Tibial artery (tissue), 4 donors: ENCODE measurements around the gene CCL4.
"Not testable (repeated sequence)": the region's sequence is repeated elsewhere in the genome, so short reads cannot be mapped to it uniquely, and the experiment has no call there.

Experiments
- DNase-seq, 2 donors: peaks; one replicate each; pipeline ENCODE4 v3.0.0-alpha.2; 2019
- H3K27ac ChIP-seq, 2 donors: fragments of 200-600 bp; sonication (generic) in 1 of 2; 1 replicate in 1 of 2; 2 replicates in 1 of 2; pipeline ENCODE4 v1.5.1; 2018 to 2019; ENCODE audit warnings: mild to moderate bottlenecking in 1 of 2
- H3K27me3 ChIP-seq, 2 donors: fragments of 200-600 bp; sonication (generic) in 1 of 2; one replicate each; pipeline versions ENCODE4 v1.5.1 to v1.6.0; 2016 to 2019
- H3K36me3 ChIP-seq, 3 donors: fragments of 200-600 bp; sonication (generic) in 2 of 3; one replicate each; pipeline ENCODE4 v1.5.1; 2016 to 2019; ENCODE audit warnings: mild to moderate bottlenecking in 2 of 3
- H3K4me1 ChIP-seq, 4 donors: fragments of 200-600 bp; sonication (generic) in 2 of 4; 1 replicate in 3 of 4; 2 replicates in 1 of 4; pipeline ENCODE4 v1.5.1; 2016 to 2019
- H3K4me3 ChIP-seq, 2 donors: fragments of 200-600 bp; sonication (generic) in 1 of 2; 1 replicate in 1 of 2; 2 replicates in 1 of 2; pipeline ENCODE4 v1.5.1; 2018 to 2019; ENCODE audit warnings: mild to moderate bottlenecking in 2 of 2
- H3K9me3 ChIP-seq, 3 donors: fragments of 200-600 bp; sonication (generic) in 1 of 3; one replicate each; pipeline ENCODE4 v1.5.1; 2016 to 2019
- intact Hi-C: fragments of 100-400 bp; cut with DNase I; formaldehyde crosslinking; loops from one replicate; pipeline ENCODE4 v1.15.0; 2023; ENCODE audit warnings: low total_unique reads
- TF ChIP-seq, protein P1 (sequence below), 2 experiments: fragments of 200-600 bp in 1 of 2; fragments of 450-650 bp in 1 of 2; IDR thresholded peaks; one replicate each; pipeline ENCODE4 v1.5.1; 2017 to 2019; ENCODE audit warnings: antibody characterized with exemption in 2 of 2, mild to moderate bottlenecking in 1 of 2, moderate library complexity in 1 of 2

Gene CCL4

DNA sequence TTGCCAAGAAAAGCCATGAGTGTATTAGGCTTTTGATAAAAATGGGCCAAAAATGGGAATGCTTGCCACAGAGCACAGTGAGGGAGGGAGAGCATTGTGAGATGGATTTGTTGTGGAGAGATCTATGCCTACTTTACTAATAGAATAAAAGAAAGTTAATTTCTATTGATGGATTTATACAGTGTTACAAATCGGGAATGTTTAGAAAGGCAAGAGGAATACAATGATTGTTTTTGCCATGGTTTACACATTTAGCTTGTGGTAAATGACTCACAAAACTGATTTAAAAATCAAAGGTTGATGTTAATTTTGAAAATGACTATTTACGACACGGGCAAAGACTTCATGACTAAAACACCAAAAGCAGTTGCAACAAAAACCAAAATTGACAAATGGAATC, 16.6 kb downstream of the CCL4 start:
- TF ChIP-seq, protein P1, sequence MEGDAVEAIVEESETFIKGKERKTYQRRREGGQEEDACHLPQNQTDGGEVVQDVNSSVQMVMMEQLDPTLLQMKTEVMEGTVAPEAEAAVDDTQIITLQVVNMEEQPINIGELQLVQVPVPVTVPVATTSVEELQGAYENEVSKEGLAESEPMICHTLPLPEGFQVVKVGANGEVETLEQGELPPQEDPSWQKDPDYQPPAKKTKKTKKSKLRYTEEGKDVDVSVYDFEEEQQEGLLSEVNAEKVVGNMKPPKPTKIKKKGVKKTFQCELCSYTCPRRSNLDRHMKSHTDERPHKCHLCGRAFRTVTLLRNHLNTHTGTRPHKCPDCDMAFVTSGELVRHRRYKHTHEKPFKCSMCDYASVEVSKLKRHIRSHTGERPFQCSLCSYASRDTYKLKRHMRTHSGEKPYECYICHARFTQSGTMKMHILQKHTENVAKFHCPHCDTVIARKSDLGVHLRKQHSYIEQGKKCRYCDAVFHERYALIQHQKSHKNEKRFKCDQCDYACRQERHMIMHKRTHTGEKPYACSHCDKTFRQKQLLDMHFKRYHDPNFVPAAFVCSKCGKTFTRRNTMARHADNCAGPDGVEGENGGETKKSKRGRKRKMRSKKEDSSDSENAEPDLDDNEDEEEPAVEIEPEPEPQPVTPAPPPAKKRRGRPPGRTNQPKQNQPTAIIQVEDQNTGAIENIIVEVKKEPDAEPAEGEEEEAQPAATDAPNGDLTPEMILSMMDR (IDR thresholded peaks at IDR 0.05): no peak
- Histone ChIP-seq H3K27ac (no peak overlapping the region), H3K4me1 (no peaks in the 10 kb centered on the region), H3K27me3 (peaks cover 0 to 12% of the 10 kb centered on the region in 2 donors), H3K9me3 (peaks cover 0 to 6% (median 0%) of the 10 kb centered on the region in 3 donors), H3K36me3 (no peaks in the 10 kb centered on the region), H3K4me3 (no peak overlapping the region)
- no peak for DNase-seq
- intact Hi-C loops: no loop called here

DNA sequence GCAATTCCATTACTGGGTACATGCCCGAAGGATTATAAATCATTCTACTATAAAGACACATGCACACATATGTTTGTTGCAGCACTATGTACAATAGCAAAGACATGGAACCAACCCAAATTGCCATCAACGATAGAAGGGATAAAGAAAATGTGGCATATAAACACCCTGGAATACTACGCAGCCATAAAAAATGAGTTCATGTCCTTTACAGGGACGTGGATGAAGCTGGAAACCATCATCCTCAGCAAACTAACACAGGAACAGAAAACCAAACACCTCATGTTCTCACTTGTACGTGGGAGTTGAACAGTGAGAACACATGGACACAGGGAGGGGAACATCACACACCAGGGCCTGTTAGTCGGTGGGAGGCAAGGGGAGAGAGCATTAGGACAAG, 17.5 kb downstream of the CCL4 start:
- intact Hi-C loops, H3K36me3 ChIP-seq, DNase-seq, H3K4me1 ChIP-seq, H3K4me3 ChIP-seq, H3K27ac ChIP-seq: not testable (repeated sequence)
- Histone ChIP-seq H3K27me3 (peaks cover 0 to 16% of the 10 kb centered on the region in 2 donors), H3K9me3 (peaks cover 0 to 10% (median 0%) of the 10 kb centered on the region in 3 donors)

DNA sequence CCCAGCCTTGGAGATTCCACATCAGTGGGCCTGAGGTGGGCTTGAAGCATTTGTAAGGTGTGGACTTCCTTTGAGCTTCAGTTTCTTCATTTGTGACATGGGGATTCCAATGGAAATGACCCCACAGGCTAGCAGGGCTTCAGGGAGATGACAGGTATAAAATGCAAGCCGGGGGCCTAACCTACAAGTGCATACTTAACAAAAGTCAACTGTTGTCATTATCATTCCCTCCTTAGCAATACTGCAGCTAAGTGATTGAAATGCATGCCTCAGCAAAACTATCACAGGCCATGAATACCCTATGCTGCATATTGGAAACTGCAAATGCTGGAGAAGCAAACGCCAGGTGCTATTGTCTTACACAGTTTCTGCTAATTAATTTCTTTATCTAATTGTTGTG, 19.8 kb downstream of the CCL4 start:
- intact Hi-C loops: no loop called here
- H3K4me3 ChIP-seq: no peak overlapping the region
- peaks cover 0 to 10% (median 0%) of the 10 kb centered on the region in 3 donors for H3K9me3 ChIP-seq
- H3K4me1 ChIP-seq: no peaks in the 10 kb centered on the region
- no peaks in the 10 kb centered on the region for H3K36me3 ChIP-seq
- no peak overlapping the region for H3K27ac ChIP-seq
- TF ChIP-seq, protein P1 (IDR thresholded peaks at IDR 0.05): no peak
- H3K27me3 ChIP-seq: peaks cover 0 to 18% of the 10 kb centered on the region in 2 donors
- no peak for DNase-seq

DNA sequence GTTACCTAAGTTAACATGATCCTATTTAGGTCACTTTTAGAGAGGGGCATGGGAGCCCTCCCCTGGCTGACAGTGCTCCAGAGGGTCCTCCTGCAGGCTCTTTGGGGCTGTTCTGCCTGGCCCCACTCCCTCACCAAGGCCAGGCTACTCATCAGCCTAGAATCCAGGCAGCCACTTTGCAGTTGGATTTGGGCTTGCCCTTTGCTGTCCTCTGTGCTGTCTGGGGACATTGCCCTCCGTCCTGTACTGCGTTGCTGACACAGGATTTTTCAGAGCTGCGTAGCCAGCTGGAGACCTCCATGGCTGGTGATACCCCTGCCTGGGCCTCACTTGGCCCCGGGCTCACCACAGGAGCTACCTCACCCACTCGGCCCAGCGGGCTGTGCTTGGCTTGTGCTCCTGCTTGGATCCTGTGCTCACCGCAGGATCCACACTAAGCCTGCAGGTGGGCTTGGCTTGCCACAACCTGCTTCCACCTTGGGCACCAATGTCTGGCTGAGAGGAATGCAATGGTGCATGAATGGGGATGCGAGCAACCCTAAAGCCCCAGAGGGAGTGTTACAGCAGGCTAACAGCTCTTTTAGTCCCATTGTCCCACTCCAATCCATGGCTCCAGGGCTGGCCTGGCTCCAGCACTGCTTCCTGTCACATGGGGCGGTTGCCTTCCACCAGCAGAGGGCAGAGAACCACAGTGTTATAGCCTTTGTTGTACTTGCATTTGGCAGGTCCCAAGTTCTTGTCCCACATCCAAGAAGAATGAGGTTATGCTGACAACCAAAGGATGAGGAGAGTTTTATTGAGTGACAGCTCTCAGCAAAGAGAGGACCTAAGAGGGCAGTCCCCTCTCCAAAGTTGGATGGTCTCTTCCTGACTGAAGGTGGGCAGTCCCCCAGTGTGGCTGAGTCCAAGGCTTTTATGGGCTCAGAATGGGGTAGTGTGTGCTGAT, 21.5 kb downstream of the CCL4 start:
- Histone ChIP-seq H3K27ac (no peak overlapping the region), H3K9me3 (peaks cover 0 to 10% (median 0%) of the 10 kb centered on the region in 3 donors), H3K27me3 (peaks cover 0 to 14% of the 10 kb centered on the region in 2 donors), H3K4me3 (no peak overlapping the region), H3K36me3 (no peaks in the 10 kb centered on the region), H3K4me1 (no peaks in the 10 kb centered on the region)
- intact Hi-C loops: no loop called here
- TF ChIP-seq, protein P1 (IDR thresholded peaks at IDR 0.05): no peak
- DNase-seq: no peak

DNA sequence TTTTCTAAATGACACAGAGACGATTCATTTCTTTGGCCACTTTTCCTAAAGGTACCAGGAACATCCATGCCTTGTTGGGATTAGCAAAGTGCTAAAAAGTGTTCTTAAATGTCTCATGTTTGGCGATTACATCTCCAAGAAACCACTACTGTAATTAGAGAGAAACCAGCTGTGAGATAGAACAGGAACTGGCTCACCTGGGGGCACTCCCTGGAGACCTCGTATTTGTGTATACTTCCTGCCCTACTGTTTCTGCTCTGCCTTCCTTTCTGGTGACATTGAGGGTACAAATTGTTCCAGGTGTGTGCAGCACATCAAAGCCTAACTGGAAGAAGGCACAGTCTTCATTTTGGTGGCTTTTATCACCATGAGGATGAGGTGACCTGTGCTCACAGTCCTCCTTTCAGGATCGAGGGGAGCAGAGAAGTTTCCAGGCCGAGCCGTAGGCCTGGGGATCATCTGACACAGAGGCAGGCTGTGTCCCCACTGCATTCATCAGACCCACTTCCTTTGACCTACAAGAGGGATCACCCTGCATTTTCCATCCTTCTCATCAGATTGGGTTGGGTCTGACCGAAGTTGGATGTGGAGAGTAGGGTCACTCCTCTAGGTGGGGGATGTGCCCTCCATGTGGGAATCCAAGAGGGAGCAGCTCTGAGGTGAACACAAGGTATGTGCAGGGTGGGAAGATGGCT, 23.7 kb downstream of the CCL4 start:
- Histone ChIP-seq H3K4me1 (no peaks in the 10 kb centered on the region), H3K9me3 (peaks cover 0 to 10% (median 0%) of the 10 kb centered on the region in 3 donors), H3K4me3 (no peak overlapping the region), H3K27me3 (peaks cover 0 to 14% of the 10 kb centered on the region in 2 donors), H3K36me3 (no peaks in the 10 kb centered on the region), H3K27ac (no peak overlapping the region)
- intact Hi-C loops: no loop called here
- TF ChIP-seq, protein P1 (IDR thresholded peaks at IDR 0.05): no peak
- no peak for DNase-seq

DNA sequence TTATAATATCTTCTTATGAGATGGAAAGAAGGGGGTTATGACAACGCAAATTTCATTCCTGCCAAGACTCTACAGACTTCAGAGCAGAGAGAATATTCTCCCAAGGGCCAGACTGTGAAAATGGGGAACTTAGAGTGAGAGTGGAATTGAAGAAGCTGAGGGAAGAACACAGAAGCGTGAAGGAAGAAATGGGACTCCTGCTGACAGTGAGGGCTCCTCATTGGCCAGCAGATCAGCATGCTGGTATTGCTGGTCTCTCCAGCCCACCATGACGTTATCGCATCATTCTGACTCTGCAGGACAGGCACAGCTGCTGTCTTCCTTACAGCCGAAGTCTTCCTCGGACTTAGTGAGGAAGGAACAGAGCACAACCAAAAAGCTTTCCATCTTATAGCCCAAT, 24.3 kb downstream of the CCL4 start:
- no peak overlapping the region for H3K27ac ChIP-seq
- intact Hi-C loops: no loop called here
- H3K27me3 ChIP-seq: peaks cover 0 to 14% of the 10 kb centered on the region in 2 donors
- no peaks in the 10 kb centered on the region for H3K36me3 ChIP-seq
- no peaks in the 10 kb centered on the region for H3K4me1 ChIP-seq
- H3K9me3 ChIP-seq: peaks cover 0 to 10% (median 0%) of the 10 kb centered on the region in 3 donors
- H3K4me3 ChIP-seq: no peak overlapping the region
- DNase-seq: no peak
- TF ChIP-seq, protein P1 (IDR thresholded peaks at IDR 0.05): no peak
